H9 (cell line): ENCODE measurements around the gene CYTIP. TPM values are rescaled to one million over a fixed set of nuclear protein-coding genes. Genes with fewer than 3 reads are reported as not detected.

Experiments
- DNase-seq: peaks from one replicate; pipeline ENCODE4 v3.0.0-alpha.2; 2017
- H2AFZ ChIP-seq: one replicate; pipeline ENCODE4 v1.6.1; 2013; ENCODE audit warnings: mild to moderate bottlenecking, low read length, control low read depth, moderate library complexity
- H2AK5ac ChIP-seq: 2 replicates; pipeline ENCODE4 v1.6.1; 2013; ENCODE audit warnings: low read length, control low read depth, mixed read lengths; ENCODE audit not compliant: insufficient read length
- H2BK120ac ChIP-seq: one replicate; pipeline ENCODE4 v1.6.1; 2013; ENCODE audit warnings: low read depth, mild to moderate bottlenecking, low read length, control low read depth, inconsistent platforms; ENCODE audit not compliant: poor library complexity, severe bottlenecking
- H2BK12ac ChIP-seq: 2 replicates; pipeline ENCODE4 v1.6.1; 2013; ENCODE audit warnings: low read length, control low read depth, mixed read lengths, low read depth; ENCODE audit not compliant: insufficient read length
- H2BK15ac ChIP-seq: 2 replicates; pipeline ENCODE4 v1.6.1; 2013; ENCODE audit warnings: low read depth, low read length, control low read depth
- H2BK20ac ChIP-seq: one replicate; pipeline ENCODE4 v1.6.1; 2013; ENCODE audit warnings: low read depth, mild to moderate bottlenecking, low read length, control low read depth, inconsistent platforms; ENCODE audit not compliant: poor library complexity, severe bottlenecking
- H2BK5ac ChIP-seq: 2 replicates; pipeline ENCODE4 v1.6.1; 2013; ENCODE audit warnings: low read length, control low read depth, mixed read lengths; ENCODE audit not compliant: insufficient read length
- H3K14ac ChIP-seq: 2 replicates; pipeline ENCODE4 v1.6.1; 2013; ENCODE audit warnings: low read length, control low read depth; ENCODE audit not compliant: insufficient read depth
- H3K18ac ChIP-seq: 2 replicates; pipeline ENCODE4 v1.6.1; 2013; ENCODE audit warnings: low read depth, mild to moderate bottlenecking, mixed read lengths, low read length, control low read depth; ENCODE audit not compliant: insufficient read length
- H3K23ac ChIP-seq: 2 replicates; pipeline ENCODE4 v1.6.1; 2013; ENCODE audit warnings: low read length, control low read depth, mixed read lengths, low read depth; ENCODE audit not compliant: insufficient read length
- H3K23me2 ChIP-seq: 2 replicates; pipeline ENCODE4 v1.6.1; 2013; ENCODE audit warnings: low read depth, mild to moderate bottlenecking, mixed read lengths, low read length, control low read depth; ENCODE audit not compliant: insufficient read length, poor library complexity, severe bottlenecking
- H3K27ac ChIP-seq: 2 replicates; pipeline ENCODE4 v1.5.1; 2013; ENCODE audit warnings: low read length, control low read depth, mixed read lengths, low read depth; ENCODE audit not compliant: insufficient read length
- H3K27me3 ChIP-seq: 2 replicates; pipeline ENCODE4 v1.6.1; 2013; ENCODE audit warnings: low read length, control low read depth, inconsistent platforms; ENCODE audit not compliant: insufficient read depth
- H3K4ac ChIP-seq: 2 replicates; pipeline ENCODE4 v1.6.1; 2013; ENCODE audit warnings: low read depth, mild to moderate bottlenecking, control low read depth, inconsistent platforms, low read length, moderate library complexity
- H3K4me1 ChIP-seq: 2 replicates; pipeline ENCODE4 v1.6.1; 2013; ENCODE audit warnings: low read length, control low read depth, inconsistent platforms; ENCODE audit not compliant: insufficient read depth
- H3K4me2 ChIP-seq: 2 replicates; pipeline ENCODE4 v1.6.1; 2013; ENCODE audit warnings: low read length, control low read depth, mixed read lengths; ENCODE audit not compliant: insufficient read length, insufficient read depth
- H3K56ac ChIP-seq: 2 replicates; pipeline ENCODE4 v1.6.1; 2013; ENCODE audit warnings: low read depth, mild to moderate bottlenecking, mixed read lengths, low read length, control low read depth; ENCODE audit not compliant: insufficient read length
- H3K79me1 ChIP-seq: 2 replicates; pipeline ENCODE4 v1.6.1; 2013; ENCODE audit warnings: low read depth, mild to moderate bottlenecking, moderate library complexity, low read length, control low read depth, inconsistent platforms; ENCODE audit not compliant: insufficient read depth, poor library complexity, severe bottlenecking
- H3K79me2 ChIP-seq: 2 replicates; pipeline ENCODE4 v1.6.1; 2013; ENCODE audit warnings: low read length, control low read depth, inconsistent platforms; ENCODE audit not compliant: insufficient read depth
- H3K9ac ChIP-seq: 2 replicates; pipeline ENCODE4 v1.6.1; 2013; ENCODE audit warnings: low read length, control low read depth, mixed read lengths; ENCODE audit not compliant: insufficient read length; ENCODE audit errors: extremely low read depth
- H3K9me3 ChIP-seq: one replicate; pipeline ENCODE4 v1.6.1; 2013; ENCODE audit warnings: low read depth, low read length, inconsistent platforms; ENCODE audit not compliant: control insufficient read depth
- H3T11ph ChIP-seq: one replicate; pipeline ENCODE4 v1.6.1; 2013; ENCODE audit warnings: mild to moderate bottlenecking, low read length, control low read depth, inconsistent platforms
- H4K20me1 ChIP-seq: one replicate; pipeline ENCODE4 v1.6.1; 2013; ENCODE audit not compliant: control insufficient read depth, insufficient read length, insufficient read depth
- H4K5ac ChIP-seq: 2 replicates; pipeline ENCODE4 v1.6.1; 2013; ENCODE audit warnings: low read depth, mild to moderate bottlenecking, mixed read lengths, low read length, control low read depth; ENCODE audit not compliant: insufficient read length
- H4K8ac ChIP-seq: replicated peaks from 2 replicates; pipeline ENCODE4 v1.6.1; 2013; ENCODE audit warnings: low read length, control low read depth, mixed read lengths, low read depth; ENCODE audit not compliant: insufficient read length
- H4K91ac ChIP-seq: 2 replicates; pipeline ENCODE4 v1.6.1; 2013; ENCODE audit warnings: low read depth, mild to moderate bottlenecking, moderate library complexity, mixed read lengths, low read length, control low read depth; ENCODE audit not compliant: insufficient read length
- H3K27ac Mint-ChIP-seq, 3 experiments: 2 replicates in 2 of 3; 3 replicates in 1 of 3; pipeline ENCODE4 v1.8.0; 2020 to 2021; ENCODE audit warnings: mixed read lengths in 3 of 3, mild to moderate bottlenecking in 1 of 3, moderate library complexity in 1 of 3
- H3K27me3 Mint-ChIP-seq: 2 replicates; pipeline ENCODE4 v1.8.0; 2021; ENCODE audit warnings: low read depth, mild to moderate bottlenecking, moderate library complexity, mixed read lengths
- H3K36me3 Mint-ChIP-seq, 3 experiments: 2 replicates in 2 of 3; 3 replicates in 1 of 3; pipeline ENCODE4 v1.8.0; 2020 to 2021; ENCODE audit warnings: low read depth in 3 of 3, mixed read lengths in 3 of 3; ENCODE audit not compliant: insufficient read depth in 1 of 3
- H3K4me1 Mint-ChIP-seq, 2 experiments: 2 replicates each; pipeline ENCODE4 v1.8.0; 2020; ENCODE audit warnings: mixed read lengths in 2 of 2
- H3K4me3 Mint-ChIP-seq, 2 experiments: 2 replicates in 1 of 2; 3 replicates in 1 of 2; pipeline ENCODE4 v1.8.0; 2020 to 2021; ENCODE audit warnings: mild to moderate bottlenecking in 2 of 2, mixed read lengths in 2 of 2, moderate library complexity in 1 of 2
- H3K9me3 Mint-ChIP-seq, 2 experiments: 2 replicates in 1 of 2; 3 replicates in 1 of 2; pipeline ENCODE4 v1.8.0; 2020; ENCODE audit warnings: mild to moderate bottlenecking in 2 of 2, mixed read lengths in 2 of 2, moderate library complexity in 1 of 2
- WGBS: extraction: QIAGEN DNeasy Blood & Tissue Kit; methylation state at CpG from one replicate; pipeline ENCODE4 v1.1.7; 2013; ENCODE audit warnings: missing lambda C conversion rate, low lambda C conversion rate, mixed read lengths; ENCODE audit not compliant: insufficient read length; ENCODE audit errors: extremely low coverage; 5-methylcytosine and 5-hydroxymethylcytosine counted together
- total RNA-seq: library from RNA; stranded (reverse); gene quantifications from 2 replicates; pipeline ENCODE4 v1.2.1, GENCODE V29; 2021
- TF ChIP-seq, protein P1 (sequence below): fragments of 200-600 bp; sonication (generic); conservative IDR thresholded peaks from 3 replicates; pipeline ENCODE4 v1.8.0; 2021; ENCODE audit warnings: antibody characterized with exemption, mild to moderate bottlenecking

CYTIP gene
- total RNA-seq, 1 experiment from 2014 or later = 0.28 TPM

DNA sequence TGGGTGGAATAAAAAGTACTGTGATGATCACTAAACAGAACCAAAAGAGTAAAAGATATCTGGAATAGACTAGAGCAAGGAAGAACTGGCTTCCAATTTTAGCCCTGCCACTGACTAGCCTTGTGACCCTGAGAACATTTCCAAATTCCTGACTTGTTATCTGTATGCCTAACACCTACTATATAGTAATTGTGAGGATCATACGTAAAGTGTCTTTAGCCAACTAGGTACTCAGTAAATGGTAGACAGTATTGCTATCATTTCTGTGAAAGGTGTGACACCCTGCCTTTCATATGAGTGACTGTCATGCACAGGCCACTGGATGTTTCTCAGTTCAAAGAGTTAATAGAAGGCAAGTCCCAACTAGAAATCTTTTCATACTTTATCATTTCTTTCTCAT lies 29.8 kb downstream of the CYTIP start:
- no CpG with 5 or more reads among the region's 1 CpG for WGBS
- Histone ChIP-seq H3K4me1 (no peaks in the 10 kb centered on the region), H4K5ac (no peak overlapping the region), H2BK15ac (no peak overlapping the region), H3K23ac (no peak overlapping the region), H3K18ac (no peak overlapping the region), H3K23me2 (no peaks in the 10 kb centered on the region), H4K20me1 (no peaks in the 10 kb centered on the region), H2BK12ac (no peak overlapping the region), H3K56ac (no peak overlapping the region), H3K9ac (no peak overlapping the region), H3K9me3 (no peaks in the 10 kb centered on the region), H2BK120ac (no peak overlapping the region), H3K4me2 (no peak overlapping the region), H3T11ph (no peak overlapping the region), H2AK5ac (no peak overlapping the region), H3K14ac (no peak overlapping the region), H4K8ac (no peak overlapping the region), H3K27me3 (no peaks in the 10 kb centered on the region), H2AFZ (no peak overlapping the region), H3K79me2 (no peaks in the 10 kb centered on the region), H3K79me1 (no peaks in the 10 kb centered on the region), H3K27ac (no peak overlapping the region), H2BK5ac (no peak overlapping the region), H4K91ac (no peak overlapping the region), H2BK20ac (no peak overlapping the region), H3K4ac (no peak overlapping the region)
- Mint-ChIP-seq H3K27me3 (no peaks in the 10 kb centered on the region), H3K36me3 (no peaks in the 10 kb centered on the region), H3K4me1 (no peaks in the 10 kb centered on the region), H3K27ac (no peak overlapping the region), H3K9me3 (no peaks in the 10 kb centered on the region), H3K4me3 (no peak overlapping the region)
- TF ChIP-seq, protein P1, sequence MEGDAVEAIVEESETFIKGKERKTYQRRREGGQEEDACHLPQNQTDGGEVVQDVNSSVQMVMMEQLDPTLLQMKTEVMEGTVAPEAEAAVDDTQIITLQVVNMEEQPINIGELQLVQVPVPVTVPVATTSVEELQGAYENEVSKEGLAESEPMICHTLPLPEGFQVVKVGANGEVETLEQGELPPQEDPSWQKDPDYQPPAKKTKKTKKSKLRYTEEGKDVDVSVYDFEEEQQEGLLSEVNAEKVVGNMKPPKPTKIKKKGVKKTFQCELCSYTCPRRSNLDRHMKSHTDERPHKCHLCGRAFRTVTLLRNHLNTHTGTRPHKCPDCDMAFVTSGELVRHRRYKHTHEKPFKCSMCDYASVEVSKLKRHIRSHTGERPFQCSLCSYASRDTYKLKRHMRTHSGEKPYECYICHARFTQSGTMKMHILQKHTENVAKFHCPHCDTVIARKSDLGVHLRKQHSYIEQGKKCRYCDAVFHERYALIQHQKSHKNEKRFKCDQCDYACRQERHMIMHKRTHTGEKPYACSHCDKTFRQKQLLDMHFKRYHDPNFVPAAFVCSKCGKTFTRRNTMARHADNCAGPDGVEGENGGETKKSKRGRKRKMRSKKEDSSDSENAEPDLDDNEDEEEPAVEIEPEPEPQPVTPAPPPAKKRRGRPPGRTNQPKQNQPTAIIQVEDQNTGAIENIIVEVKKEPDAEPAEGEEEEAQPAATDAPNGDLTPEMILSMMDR = no peak
- DNase-seq = no peak
